Skeletal muscle cell (primary cell): Measurements from ENCODE around the gene RHEX.

Source experiments
- DNase-seq: peaks from one replicate; pipeline ENCODE4 v3.0.0-alpha.2; 2010; ENCODE audit warnings: low read depth
- H3K4me3 ChIP-seq: 2 replicates; pipeline ENCODE4 v1.5.1; 2011; ENCODE audit warnings: low read depth, mild to moderate bottlenecking, control low read depth, low read length, moderate library complexity

RHEX gene

DNA sequence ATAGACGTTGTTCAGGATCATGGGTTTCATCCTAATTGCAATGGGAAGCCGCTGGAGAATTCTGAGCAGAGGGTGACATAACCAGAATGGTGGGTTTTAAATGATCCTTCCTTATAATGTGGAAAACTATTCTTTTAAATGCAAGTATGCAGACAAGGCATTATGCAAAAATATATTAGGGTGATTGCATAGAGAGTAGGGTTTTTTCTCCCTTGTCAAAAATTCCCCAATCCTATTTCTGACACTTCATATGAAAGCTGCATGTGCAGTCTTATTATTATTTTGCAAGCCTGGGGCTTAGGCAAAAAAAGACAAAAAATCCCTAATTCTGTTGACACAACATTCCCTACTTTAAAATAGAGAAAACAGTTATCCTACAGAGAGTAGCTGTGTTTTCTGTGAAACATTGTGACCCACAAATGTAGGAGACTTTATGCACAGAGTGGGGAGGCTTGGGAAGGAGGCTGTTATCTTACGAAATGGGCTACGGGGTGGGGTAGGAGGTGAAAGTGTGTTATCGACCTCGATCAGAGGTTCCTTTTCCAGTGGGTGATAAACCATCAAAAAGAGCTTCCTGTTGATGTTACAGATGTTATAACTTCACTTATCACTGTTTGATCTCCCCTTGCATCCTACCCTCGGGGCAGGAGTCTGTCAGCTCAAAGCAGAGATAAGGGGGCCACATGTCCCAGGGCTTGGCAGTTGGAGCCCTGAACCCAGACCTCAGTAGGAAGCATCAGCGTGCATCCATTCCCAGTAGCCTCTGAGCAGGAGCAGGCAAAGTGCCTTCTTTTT is 27.2 kb downstream of the RHEX start:
- no peak for DNase-seq
- H3K4me3 ChIP-seq: no peak overlapping the region

GRCh38 chr1:206081856-206082255 is 28.9 kb downstream of the RHEX start:
- DNase-seq: no peak
- no peak overlapping the region for H3K4me3 ChIP-seq

- no peak overlapping the region for H3K4me3 ChIP-seq
- no peak for DNase-seq
Observed at GRCh38 chr1:206082831-206083695, 30.1 kb downstream of the RHEX start.

GRCh38 chr1:206083750-206084149 is 30.8 kb downstream of the RHEX start:
- no peak for DNase-seq
- H3K4me3 ChIP-seq: no peak overlapping the region

DNA sequence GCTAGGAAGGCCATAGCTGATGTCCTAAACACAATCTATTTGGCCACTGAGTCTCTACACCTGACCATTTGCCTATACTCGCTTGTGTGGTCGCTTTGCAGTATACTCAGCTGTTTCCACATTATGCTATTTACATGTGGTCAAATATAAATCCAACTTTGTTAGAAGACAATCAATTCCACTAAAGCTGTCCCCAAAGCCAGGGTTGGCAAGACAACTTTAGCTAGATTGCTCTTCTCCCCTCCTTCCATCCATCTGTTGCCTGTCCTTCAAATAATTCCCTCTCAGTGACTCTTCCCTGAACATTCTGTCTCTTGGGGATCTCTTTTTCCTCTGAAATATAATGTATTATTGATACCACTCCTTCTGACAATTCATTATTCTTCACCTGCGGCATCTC is 34.1 kb downstream of the RHEX start:
- no peak overlapping the region for H3K4me3 ChIP-seq
- no peak for DNase-seq

- DNase-seq: no peak
Observed at GRCh38 chr1:206089341-206089740, 36.4 kb downstream of the RHEX start.

GRCh38 chr1:206094024-206094423 is 41.1 kb downstream of the RHEX start:
- no peak overlapping the region for H3K4me3 ChIP-seq
- no peak for DNase-seq

More at GRCh38 chr1:206089341-206089740, 36.4 kb downstream of the RHEX start:
- no peak overlapping the region for H3K4me3 ChIP-seq

GRCh38 chr1:206097381-206097780 is 44.4 kb downstream of the RHEX start:
- DNase-seq: no peak
- no peak overlapping the region for H3K4me3 ChIP-seq

GRCh38 chr1:206098242-206098919 is 45.4 kb downstream of the RHEX start:
- no peak overlapping the region for H3K4me3 ChIP-seq
- DNase-seq: no peak

DNA sequence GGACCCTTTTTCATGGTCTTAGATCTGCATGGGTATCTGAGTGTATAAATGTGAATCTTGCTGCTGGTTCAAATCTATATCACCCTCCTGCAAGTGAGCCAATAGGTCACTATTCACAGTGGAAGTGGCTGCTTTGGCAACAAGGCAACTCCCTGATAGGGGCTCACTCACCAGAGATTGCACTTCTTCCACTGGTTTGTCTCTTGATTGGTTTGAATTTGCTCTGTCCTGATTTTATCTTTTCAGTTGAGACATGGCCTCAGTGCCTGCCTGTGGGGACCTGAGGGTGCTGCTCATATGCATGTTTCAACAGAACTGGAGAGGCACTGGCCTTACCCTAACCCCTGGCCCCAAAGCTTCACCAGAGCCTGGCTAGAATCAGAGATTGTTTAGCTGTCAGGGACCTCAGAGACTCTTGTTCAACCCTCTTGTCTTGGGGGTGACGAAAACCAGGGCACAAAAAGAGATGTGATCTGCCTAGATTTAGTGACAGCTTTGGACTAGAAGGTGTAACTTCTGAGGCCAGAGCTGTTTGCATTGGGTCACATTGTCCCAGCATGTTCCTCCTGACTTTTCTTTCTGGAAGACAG is 47.3 kb downstream of the RHEX start:
- no peak overlapping the region for H3K4me3 ChIP-seq
- no peak for DNase-seq

DNA sequence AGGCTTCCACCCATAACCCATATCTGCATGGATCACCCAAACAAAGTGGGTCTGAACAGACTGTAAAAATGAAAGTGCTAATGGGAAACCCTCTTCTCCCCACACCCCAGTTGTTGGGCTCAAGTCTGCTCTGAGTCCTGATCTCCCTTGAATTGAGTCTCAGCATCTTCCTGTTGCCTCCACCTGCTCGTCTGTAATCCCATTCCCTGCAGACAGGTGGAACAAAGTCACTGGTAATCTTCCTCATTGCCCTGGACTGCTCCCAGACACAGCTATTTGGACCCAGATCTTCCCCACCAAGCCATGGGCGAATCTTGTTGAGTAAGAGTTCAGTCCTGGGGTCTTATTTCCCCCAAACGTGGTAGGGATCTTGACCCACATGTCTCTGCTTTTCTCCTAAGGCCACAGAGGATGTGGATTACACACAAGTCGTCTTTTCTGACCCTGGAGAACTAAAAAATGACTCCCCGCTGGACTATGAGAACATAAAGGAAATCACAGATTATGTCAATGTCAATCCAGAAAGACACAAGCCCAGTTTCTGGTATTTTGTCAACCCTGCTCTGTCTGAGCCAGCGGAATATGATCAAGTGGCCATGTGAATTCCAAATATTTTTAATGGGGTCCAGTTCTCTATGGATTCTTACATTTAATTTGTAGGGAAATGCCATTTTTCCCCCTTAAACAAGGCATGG is 48.5 kb downstream of the RHEX start:
- H3K4me3 ChIP-seq: no peak overlapping the region
- DNase-seq: no peak

- no peak for DNase-seq
- H3K4me3 ChIP-seq: no peak overlapping the region
Observed at GRCh38 chr1:206102292-206102936, 49.4 kb downstream of the RHEX start.

GRCh38 chr1:206103979-206104378 is 51.0 kb downstream of the RHEX start:
- no peak for DNase-seq
- no peak overlapping the region for H3K4me3 ChIP-seq

DNA sequence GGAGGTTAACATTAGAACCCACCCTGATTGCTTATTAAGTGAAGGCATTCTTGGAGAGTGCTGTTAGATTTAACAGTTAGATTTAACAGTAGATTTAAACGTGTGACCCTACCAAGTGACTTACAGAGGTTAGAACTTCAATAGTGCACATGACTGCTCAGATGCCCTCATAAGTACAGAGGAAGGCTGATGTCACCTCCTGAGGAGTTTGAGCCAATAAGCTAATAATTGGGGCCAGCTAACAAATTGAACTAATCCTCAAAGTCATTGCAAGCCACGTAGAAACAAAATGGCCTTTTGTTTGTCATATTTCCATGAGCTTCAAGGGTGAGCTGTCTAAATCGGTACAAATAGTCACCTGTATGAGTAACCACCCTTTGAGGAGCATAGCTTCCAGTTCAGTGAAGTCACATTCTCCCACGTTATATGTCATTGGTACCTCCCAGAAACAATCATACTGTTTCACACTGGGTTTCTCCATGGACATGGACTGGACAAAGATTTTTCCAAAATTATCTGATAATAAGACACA is 52.6 kb downstream of the RHEX start:
- no peak overlapping the region for H3K4me3 ChIP-seq
- no peak for DNase-seq

- peak; percentile 49 for DNase-seq
- H3K4me3 ChIP-seq: no peak overlapping the region
Observed at GRCh38 chr1:206106328-206107167, 53.6 kb downstream of the RHEX start.

- no peak overlapping the region for H3K4me3 ChIP-seq
- DNase-seq: no peak
Observed at GRCh38 chr1:206107168-206107544, 54.2 kb downstream of the RHEX start.

GRCh38 chr1:206108635-206109034 is 55.7 kb downstream of the RHEX start:
- no peak for DNase-seq

GRCh38 chr1:206109718-206110117 is 56.7 kb downstream of the RHEX start:
- no peak for DNase-seq
- H3K4me3 ChIP-seq: no peak overlapping the region

More at GRCh38 chr1:206108635-206109034, 55.7 kb downstream of the RHEX start:
- no peak overlapping the region for H3K4me3 ChIP-seq
